Coronary artery (tissue), 2 donors: ENCODE measurements around the gene LUZP1.

Experiments
- DNase-seq: peaks from one replicate; pipeline ENCODE4 v3.0.0-alpha.2; 2017; ENCODE audit warnings: low spot score
- H3K27ac ChIP-seq, 2 donors: fragments of 200-600 bp; sonication (generic); one replicate each; pipeline ENCODE4 v1.5.1; 2016 to 2019
- H3K4me3 ChIP-seq: fragments of 200-600 bp; sonication (generic); 2 replicates; pipeline ENCODE4 v1.5.1; 2016; ENCODE audit warnings: mild to moderate bottlenecking, moderate library complexity
- TF ChIP-seq, protein P1 (sequence below): fragments of 200-600 bp; sonication (generic); IDR thresholded peaks from one replicate; pipeline ENCODE4 v1.5.1; 2019; ENCODE audit warnings: antibody characterized with exemption

Gene LUZP1

DNA sequence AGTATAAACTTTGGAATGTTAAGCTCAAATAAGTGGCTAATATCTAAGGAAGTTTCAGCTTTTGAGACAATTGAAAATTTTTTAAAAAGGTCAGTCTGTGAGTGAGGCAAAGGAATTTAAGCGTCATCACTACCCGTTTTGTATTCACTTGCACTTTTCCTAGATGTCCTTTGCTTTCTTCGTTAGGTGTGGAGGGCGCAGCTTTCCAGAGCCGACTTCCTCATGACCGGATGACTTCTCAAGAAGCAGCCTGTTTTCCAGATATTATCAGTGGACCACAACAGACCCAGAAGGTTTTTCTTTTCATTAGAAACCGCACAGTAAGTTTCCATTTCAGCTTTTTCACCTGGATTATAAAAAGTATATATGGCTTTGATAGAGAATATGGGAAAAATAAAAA lies 118.5 kb downstream of the LUZP1 start:
- TF ChIP-seq, protein P1, sequence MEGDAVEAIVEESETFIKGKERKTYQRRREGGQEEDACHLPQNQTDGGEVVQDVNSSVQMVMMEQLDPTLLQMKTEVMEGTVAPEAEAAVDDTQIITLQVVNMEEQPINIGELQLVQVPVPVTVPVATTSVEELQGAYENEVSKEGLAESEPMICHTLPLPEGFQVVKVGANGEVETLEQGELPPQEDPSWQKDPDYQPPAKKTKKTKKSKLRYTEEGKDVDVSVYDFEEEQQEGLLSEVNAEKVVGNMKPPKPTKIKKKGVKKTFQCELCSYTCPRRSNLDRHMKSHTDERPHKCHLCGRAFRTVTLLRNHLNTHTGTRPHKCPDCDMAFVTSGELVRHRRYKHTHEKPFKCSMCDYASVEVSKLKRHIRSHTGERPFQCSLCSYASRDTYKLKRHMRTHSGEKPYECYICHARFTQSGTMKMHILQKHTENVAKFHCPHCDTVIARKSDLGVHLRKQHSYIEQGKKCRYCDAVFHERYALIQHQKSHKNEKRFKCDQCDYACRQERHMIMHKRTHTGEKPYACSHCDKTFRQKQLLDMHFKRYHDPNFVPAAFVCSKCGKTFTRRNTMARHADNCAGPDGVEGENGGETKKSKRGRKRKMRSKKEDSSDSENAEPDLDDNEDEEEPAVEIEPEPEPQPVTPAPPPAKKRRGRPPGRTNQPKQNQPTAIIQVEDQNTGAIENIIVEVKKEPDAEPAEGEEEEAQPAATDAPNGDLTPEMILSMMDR: no peak
- no peak for DNase-seq
- Histone ChIP-seq H3K4me3 (no peak overlapping the region), H3K27ac (no peak overlapping the region)

DNA sequence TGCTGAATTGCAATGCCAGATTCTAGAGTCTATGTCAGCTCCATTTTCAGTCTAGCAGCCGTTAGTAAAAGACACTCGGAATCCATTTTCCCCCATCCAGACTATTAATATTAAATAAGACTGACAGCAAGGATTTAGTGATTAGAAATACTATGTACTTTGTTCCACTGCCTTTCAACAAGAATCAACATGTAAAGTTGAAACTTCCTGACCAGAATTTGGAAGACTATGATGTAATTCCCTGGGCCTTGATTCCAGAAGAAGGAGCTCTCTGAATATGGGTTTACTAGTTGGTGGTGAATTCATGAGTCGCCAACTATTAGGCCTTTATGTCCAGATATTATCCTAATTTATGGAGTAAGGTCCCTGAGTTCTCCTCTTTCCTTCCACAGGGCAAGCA lies 124.6 kb downstream of the LUZP1 start:
- TF ChIP-seq, protein P1: no peak
- H3K27ac ChIP-seq: no peak overlapping the region
- DNase-seq: no peak
- no peak overlapping the region for H3K4me3 ChIP-seq

DNA sequence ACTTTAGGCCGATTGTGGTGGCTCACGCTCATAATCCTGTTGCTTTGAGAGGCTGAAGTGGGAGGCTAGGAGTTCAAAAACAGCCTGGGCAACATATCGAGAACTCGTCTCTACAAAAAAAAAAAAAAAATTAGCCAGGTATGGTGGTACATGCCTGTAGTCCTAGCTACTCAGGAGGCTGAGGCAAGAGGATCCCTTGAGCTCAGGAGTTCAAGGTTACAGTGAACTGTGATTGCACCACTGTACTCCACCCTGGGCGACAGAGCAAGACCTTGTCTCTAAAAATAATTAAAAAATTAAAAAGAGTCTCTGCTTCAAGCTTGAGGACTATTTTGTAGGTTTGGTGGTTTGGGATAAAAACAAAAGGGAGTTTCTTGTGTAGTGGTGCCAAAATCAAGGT lies 128.1 kb downstream of the LUZP1 start:
- TF ChIP-seq, protein P1: no peak
- H3K27ac ChIP-seq: no peak overlapping the region
- no peak for DNase-seq
- no peak overlapping the region for H3K4me3 ChIP-seq

DNA sequence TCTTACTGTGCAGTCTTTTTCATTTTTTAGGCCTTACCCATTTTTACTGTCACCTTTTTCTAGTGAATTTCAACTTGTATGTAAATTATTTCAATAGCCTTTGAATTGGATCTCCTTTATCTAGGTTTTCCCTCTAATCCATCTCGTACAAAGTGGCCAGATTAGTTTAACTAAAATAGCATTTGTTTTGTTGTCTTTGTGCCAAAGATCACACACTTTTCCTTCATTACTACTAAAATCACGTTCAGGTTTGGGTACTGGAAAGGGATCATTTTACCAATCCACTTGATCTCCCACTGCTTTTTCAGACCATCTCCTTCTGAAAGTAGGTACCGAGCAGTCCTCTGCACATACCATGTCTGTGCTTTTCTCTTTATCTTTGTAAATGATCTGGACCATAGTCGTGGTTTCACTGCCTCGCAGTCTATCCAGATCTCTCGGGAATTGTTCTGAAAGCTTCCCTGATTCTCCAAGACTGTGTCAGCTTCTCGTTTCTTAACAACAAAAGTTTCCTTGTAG lies 129.3 kb downstream of the LUZP1 start:
- DNase-seq: no peak
- Histone ChIP-seq H3K27ac (no peak overlapping the region), H3K4me3 (no peak overlapping the region)
- TF ChIP-seq, protein P1: no peak

DNA sequence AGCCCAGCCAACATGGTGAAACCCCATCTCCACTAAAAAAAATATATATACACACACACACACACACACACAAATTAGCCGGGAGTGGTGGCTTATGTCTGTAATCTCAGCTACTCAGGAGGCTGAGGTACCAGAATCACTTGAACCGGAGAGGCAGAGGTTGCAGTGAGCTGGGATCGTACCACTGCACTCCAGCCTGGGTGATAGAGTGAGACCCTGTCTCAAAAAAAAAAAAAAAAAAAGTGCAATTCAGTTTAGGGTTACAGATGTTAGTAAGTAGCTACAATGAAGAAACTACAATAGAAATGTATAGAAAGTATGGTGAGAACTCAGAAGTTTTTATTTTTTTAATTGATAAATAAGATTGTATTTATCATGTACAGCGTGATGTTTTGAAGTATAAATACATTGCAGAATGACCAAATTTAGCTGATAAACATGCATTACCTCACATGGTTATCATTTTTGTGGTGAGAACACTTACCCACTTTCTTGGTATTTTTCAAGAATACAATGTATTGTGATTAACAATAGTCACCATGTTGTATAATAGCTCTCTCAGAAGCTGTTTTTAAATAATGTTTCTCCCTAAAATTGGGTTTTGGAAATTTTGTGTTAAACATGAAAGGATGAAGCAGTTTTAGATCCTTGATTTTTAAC lies 131.4 kb downstream of the LUZP1 start:
- TF ChIP-seq, protein P1: no peak
- Histone ChIP-seq H3K27ac (no peak overlapping the region), H3K4me3 (no peak overlapping the region)
- no peak for DNase-seq

DNA sequence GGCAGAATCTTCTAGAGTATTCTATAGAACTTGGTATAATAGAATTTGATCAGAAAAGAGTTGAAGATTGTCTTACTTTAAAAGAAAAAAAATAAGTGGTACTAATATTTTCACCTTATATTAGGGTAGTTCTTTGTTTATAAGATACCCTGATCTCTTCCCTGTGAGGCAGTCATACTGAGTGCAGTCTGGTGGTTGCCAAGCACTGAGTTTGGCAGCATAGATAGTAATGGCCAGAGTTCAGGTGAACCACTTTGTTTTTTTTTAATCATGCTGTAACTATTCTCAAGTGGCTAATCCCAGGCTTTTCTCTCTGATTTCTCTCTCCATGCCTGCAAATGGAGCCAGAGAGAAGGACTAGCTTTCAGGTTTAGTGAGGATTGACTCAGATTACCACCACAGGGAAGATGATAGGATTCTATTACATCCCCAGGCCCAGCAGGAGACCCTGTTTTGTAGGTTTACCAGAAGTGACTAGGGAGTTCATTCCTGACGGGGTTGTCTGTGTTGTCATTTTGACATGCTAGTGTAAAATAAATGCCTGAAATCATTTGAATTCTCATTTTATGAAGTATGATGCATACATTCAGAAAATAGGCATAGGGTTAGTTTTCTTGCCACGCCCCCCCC lies 132.7 kb downstream of the LUZP1 start:
- TF ChIP-seq, protein P1: no peak
- Histone ChIP-seq H3K27ac (no peak overlapping the region), H3K4me3 (no peak overlapping the region)
- DNase-seq: no peak
